ENCODE results near the gene SH3RF3.

The SH3RF3 gene

GRCh38 chr2:109284826-109285225 lies 155.8 kb downstream of the SH3RF3 start:
- DNase-seq (ENCODE audit: low read depth, low spot score), result no peak

- DNase-seq (ENCODE audit: low read depth, low spot score), result no peak
Observed at GRCh38 chr2:109285244-109285651, 156.2 kb downstream of the SH3RF3 start.

GRCh38 chr2:109287413-109287812 lies 158.4 kb downstream of the SH3RF3 start:
- DNase-seq (ENCODE audit: low read depth, low spot score), result no peak

DNA sequence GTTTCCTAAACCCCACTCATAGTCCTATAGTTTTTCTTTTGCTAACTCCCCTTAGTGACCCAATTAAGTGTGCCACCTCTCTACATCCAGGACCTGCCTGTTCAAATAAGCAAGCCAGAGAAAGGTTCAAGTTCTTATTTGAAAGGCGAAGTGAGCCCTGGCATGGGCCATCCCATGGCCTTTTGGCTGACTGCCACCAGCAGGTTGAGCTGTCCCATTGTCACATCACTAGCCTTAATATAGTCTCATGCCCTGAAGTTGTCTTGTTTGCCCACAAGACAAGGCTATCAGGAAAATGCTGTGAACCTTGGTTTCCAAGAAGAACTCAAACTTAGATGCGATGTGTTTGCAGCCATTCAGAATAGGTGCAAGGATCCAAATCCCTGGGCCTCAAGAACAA lies 158.8 kb downstream of the SH3RF3 start:
- no peak for DNase-seq (ENCODE audit: low read depth, low spot score)

GRCh38 chr2:109288544-109289368 lies 159.8 kb downstream of the SH3RF3 start:
- DNase-seq (ENCODE audit: low read depth, low spot score), result no peak

DNA sequence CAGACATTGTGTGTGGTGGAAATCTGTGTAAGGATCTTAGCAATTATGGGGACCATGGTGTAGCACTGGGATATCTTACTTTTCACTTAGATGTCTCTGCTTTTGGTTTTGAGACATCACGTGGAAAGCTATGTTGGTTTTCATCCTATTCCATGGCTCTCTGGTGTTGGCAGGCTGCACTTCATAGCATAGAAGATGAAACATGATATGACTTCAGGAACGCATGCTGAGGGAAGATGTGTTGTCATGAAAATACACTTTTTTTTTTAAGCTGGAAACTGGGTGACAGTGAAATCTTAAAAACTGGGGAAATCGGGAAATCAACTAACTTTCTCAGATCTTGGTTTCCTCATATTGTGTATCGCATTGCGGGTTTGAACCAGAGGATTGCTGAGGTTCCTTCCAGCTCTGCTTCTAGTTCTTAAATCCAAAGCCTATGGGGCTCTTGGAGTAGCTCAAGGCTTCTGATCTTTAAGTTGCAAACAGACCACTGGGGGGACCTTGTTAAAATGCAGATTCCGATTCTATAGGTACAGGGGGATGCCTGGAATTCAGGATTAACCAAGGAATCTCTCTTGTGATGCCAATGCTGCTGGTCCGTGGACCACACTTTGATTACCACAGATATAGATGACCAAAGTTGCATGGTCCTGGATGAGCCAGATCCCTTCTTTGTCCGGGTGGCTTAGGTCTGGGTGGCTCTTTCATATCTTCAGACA lies 160.7 kb downstream of the SH3RF3 start:
- no peak for DNase-seq (ENCODE audit: low read depth, low spot score)

- no peak for DNase-seq (ENCODE audit: low read depth, low spot score)
Observed at GRCh38 chr2:109290887-109291643, 162.1 kb downstream of the SH3RF3 start.

DNA sequence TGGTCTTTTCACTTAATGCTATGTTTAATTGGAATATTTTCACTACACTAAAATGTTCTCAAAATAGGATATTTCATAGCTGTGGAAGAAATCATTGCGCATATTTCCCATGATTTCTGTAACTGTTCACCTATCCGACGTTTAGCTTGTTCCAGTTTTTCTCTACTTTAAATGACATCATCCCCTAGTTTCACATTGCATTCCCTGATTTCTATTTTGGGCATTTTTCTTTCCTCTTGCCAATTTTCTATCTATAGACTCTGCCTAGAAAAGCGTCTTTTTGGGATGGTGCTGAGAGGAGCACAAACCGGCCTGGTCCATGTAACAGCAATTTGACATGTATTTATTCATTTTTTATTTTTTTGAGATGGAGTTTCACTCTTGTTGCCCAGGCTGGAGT lies 163.4 kb downstream of the SH3RF3 start:
- DNase-seq (ENCODE audit: low read depth, low spot score), result no peak

DNA sequence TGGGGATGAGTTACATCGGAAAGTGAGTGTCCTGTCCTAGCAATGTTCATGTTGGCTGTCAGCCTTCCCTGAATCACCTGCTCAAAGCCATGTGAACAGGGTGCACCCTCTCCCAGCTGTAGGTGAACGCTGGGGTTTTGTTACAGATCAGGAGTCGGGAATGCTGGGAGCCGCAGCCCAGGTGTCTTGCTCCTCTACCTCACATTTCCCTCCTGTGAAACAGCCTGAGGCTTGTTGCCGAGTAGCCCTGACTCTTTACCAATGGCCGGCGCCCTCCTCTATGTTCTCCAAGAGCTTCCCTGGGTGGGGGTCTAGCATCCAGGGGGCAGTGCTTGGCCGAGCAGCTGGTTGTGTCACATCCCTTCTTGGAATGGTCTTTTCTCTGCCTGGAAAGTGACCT lies 164.7 kb downstream of the SH3RF3 start:
- no peak for DNase-seq (ENCODE audit: low read depth, low spot score)

GRCh38 chr2:109294523-109294922 lies 165.5 kb downstream of the SH3RF3 start:
- DNase-seq (ENCODE audit: low read depth, low spot score), result no peak

- no peak for DNase-seq (ENCODE audit: low read depth, low spot score)
Observed at GRCh38 chr2:109295070-109295780, 166.2 kb downstream of the SH3RF3 start.

- DNase-seq (ENCODE audit: low read depth, low spot score), result no peak
Observed at GRCh38 chr2:109295781-109296117, 166.7 kb downstream of the SH3RF3 start.

DNA sequence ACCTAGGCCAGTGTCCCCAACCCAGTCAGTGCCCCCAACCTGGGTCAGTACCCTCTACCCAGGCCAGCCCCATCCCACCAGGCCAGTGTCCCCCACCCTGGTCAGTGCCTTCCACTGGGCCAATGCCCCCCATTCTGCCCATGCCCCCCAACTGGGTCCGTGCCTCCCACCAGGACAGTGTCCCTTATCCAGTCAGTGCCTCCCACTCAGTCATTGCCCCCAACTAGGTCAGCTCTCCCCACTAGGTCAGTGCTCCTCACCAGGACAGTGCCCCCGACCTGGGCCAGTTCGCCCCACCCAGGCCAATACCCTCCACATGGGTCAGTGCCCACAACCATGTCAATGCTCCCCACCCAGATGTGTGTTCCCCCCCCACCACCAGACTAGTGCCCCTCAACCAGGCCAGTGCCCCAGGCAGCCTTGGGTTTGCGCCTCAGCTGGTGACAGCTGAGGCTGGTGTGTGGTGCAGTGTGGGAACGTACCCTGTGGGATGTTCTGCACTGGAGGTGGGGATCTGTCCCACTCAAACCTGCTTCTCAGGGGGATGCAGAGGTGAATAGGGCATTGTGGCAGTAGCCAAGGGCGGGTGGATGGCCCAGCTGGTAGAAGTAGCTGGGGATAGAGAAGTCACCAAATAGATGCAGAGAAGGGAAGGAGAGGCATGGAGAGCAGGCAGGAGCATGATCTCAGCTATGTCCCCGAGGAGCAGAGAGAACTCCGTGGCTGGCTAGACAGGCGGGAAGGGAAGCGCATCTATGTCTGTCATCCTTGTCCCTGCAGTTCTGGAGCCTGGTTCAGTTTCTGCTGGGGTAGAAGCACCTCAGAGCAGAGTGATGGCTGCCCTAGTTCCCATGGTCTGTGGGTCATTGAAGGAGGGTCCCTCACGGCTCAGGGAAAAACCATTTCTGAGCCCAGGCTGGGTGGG lies 168.8 kb downstream of the SH3RF3 start:
- DNase-seq (ENCODE audit: low read depth, low spot score), result no peak

DNA sequence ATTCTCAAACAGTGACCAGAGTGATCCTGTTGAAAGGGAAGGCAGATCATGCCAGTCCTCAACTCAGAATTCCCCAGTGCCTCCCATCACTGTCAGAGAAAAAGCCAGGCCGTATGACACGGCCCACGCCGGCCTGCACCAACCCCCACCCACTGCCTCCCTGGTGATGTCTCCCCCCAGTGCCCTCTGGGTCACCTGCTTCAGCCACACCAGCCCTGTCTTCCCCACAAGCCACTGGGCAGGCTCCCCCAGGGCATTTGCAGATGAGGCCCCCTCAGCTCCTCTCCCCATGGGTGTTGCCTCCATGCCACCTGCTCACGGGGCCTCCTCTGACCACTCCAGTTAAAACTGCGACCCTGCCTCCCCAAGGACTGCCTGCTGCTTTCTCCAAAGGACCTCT lies 169.8 kb downstream of the SH3RF3 start:
- no peak for DNase-seq (ENCODE audit: low read depth, low spot score)

- no peak for DNase-seq (ENCODE audit: low read depth, low spot score)
Observed at GRCh38 chr2:109299536-109299935, 170.5 kb downstream of the SH3RF3 start.

DNA sequence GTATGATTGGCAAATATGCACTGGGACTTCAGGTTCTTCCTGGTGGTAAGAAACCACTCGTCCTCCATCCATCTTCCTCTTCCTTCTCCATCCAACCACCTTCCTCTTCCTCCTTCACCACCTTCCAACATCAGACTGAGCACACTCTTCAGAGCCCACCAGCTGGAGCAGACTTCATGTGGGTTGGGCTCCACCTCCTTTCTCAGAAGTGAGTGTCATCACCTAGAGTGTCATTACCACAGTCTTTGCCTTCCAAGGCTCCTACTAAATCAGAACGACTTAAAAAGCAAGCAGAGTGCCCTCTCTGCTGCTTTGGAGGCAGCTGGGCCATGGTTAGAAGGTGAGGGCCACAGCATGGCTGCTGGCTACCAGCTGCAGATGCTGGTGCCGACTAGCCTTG lies 171.6 kb downstream of the SH3RF3 start:
- DNase-seq (ENCODE audit: low read depth, low spot score), result no peak

- no peak for DNase-seq (ENCODE audit: low read depth, low spot score)
Observed at GRCh38 chr2:109301746-109302145, 172.7 kb downstream of the SH3RF3 start.

GRCh38 chr2:109302319-109302718 lies 173.3 kb downstream of the SH3RF3 start:
- DNase-seq (ENCODE audit: low read depth, low spot score), result no peak

GRCh38 chr2:109304242-109304641 lies 175.2 kb downstream of the SH3RF3 start:
- DNase-seq (ENCODE audit: low read depth, low spot score), result no peak

- no peak for DNase-seq (ENCODE audit: low read depth, low spot score)
Observed at GRCh38 chr2:109304731-109305470, 175.9 kb downstream of the SH3RF3 start.
